NCI-H1092 (cell line): ENCODE results near the gene FTCD.
"Not testable (repeated sequence)": the region's sequence is repeated elsewhere in the genome, so short reads cannot be mapped to it uniquely, and the experiment has no call there.

ENCODE experiments used
- DNase-seq: peaks from one replicate; lab custom pipeline; 2025; lab: John Stamatoyannopoulos, UW

The FTCD gene

DNA sequence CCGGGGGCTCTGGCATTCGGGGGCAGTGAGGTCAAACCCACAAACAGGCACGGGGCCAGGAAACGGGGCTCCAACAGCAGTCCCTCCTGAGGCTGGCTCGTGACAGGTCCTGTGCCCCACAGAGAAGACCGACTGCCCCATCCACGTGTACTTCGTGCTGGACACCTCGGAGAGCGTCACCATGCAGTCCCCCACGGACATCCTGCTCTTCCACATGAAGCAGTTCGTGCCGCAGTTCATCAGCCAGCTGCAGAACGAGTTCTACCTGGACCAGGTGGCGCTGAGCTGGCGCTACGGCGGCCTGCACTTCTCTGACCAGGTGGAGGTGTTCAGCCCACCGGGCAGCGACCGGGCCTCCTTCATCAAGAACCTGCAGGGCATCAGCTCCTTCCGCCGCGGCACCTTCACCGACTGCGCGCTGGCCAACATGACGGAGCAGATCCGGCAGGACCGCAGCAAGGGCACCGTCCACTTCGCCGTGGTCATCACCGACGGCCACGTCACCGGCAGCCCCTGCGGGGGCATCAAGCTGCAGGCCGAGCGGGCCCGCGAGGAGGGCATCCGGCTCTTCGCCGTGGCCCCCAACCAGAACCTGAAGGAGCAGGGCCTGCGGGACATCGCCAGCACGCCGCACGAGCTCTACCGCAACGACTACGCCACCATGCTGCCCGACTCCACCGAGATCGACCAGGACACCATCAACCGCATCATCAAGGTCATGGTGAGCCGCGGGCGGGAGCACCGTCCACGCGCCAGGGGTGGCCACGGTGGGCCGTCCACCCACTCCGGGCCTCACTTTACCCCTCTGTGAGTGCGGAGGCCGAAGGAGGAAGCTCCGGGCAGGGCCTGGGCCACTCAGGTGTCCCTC is 43.3 kb downstream of the FTCD start:
- DNase-seq, result no peak

DNA sequence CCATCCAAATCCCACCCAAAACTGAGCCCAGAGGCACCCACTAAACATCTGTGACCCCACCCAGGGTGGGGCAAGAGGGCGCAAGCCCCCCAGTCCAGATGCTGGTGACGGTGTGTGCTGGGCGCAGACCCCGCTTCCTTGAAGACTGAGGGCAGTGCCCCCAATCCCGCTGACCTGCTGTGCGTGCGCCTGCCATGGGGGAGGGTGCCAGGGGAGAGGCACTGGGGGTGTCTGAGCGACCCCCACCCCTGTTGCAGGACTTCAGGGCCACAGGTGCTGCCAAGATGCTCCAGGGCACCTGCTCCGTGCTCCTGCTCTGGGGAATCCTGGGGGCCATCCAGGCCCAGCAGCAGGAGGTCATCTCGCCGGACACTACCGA is 44.2 kb downstream of the FTCD start:
- DNase-seq, result no peak

DNA sequence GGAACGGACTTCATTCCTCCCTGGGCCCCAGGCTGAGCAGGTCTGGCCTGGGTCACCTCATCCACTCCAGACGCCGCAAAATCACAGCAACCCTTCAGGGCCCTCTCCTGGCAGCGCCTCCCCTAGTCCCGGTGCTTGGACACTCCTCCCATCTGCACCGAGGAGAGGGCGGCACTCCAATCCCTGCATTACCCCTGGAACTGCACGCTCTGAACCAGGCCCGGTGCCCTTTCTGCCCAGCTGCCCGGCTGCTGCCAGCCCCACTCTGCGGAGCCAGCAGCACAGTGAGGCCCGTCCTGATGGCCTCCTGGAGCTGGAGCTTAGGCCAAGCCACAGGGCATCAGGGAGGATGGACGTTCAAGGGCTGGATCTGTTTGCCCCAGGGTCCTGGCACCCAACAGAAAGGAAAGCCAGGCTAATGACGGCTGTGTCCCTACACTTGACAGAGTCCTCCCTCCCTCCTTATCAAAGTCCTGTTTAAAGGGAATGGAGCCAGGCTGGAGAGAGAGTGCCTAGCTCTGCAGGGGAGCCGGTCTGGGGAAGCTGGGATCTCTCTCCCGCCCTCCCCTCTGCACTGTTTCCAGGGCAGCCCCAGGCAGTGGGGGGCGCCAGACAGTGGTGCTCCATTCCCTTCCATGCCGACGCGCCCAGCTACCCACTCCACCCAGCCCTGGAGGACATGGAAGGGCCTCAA is 44.7 kb downstream of the FTCD start:
- DNase-seq, result no peak

DNA sequence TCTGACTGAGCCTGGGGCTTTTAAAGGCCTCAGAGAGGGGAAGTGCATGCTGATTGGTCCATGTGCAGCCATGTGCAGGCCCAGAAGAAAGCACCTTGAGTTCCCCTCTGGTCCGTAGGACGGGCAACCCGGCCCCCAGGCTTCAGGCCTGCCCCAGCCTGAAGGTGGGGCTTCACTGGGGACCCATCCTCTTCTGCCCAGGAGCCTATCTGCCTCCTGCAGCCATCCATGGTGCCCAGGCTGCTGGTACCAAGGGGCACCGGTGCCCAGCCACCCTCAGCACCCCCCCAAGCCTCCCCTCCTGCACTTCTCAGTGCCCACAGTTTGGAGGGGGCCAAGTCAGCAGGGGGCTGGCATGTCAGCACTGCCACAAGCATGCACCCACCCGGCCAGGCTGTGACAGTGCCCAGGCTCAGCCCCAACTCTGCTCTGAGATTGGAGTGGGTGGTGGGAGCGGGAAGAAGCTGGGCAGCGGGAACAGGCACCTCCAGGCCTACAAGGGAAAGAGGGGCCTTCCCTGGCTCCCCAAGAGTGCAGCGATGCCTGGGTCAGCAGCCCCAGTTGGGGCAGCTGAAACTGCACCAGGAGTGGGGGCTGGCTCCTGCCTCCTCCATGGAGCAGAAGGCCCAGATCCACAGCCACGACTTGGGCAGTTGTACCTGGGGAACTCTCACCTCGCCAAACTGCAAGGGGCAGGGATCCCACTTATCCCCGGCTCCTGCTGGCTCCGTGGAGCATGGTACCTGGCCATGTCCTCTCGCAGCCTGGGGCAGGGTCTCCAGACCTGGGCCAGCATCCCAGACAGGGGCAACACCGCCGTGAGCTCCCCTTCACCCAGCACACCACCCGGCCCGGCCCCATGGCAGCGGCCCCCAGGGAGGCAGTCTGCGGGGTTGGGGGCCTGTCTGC is 45.8 kb downstream of the FTCD start:
- DNase-seq, result no peak

DNA sequence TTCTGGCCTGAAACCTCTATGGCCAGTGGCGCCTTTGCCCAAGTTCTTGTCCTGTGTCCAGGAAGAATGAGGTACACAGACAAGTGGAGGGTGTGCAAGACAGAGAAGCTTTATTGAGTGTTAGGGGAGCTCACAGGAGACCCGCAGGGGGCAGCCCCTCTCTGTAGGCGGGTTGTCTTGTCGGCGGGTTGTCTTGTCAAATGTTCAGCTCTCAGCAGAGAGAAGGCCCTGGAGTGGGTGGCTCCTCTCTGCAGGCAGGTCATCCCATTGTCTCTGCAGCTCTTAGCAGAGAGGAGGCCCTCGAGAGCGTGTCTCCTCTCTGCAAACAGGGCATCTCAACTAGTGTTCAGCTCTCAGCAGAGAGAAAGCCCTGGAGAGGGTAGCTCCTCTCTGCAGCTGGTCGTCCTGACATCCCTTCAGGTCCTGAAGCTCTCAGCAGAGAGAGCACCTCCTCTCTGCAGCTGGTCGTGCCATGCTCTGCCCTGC is 46.5 kb downstream of the FTCD start:
- DNase-seq, result no peak

GRCh38 chr21:46107376-46107775 is 48.0 kb downstream of the FTCD start:
- not testable (repeated sequence) for DNase-seq

DNA sequence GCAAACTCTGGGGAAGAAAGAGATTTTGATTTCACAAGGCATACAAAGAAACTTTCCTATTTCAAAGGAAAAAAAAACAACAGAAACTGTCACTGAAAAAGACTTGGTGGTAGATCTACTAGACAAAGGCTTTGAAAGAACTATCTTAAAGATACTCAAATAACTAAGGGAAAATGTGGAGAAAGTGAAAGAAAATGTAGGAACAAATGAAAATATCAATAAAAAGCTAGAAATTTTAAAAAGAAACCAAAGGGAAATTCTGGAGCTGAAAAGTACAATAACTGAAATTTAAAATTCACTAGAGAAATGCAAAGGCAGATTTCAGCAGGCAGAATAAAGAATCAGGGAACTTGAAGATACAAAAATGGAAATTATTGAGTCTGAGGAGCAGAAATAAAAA is 51.3 kb downstream of the FTCD start:
- no peak for DNase-seq

- no peak for DNase-seq
Observed at GRCh38 chr21:46100906-46101305, 54.5 kb downstream of the FTCD start.

GRCh38 chr21:46100426-46100825 is 55.0 kb downstream of the FTCD start:
- no peak for DNase-seq

- DNase-seq, result no peak
Observed at GRCh38 chr21:46100020-46100419, 55.4 kb downstream of the FTCD start.

GRCh38 chr21:46099476-46099875 is 55.9 kb downstream of the FTCD start:
- no peak for DNase-seq

DNA sequence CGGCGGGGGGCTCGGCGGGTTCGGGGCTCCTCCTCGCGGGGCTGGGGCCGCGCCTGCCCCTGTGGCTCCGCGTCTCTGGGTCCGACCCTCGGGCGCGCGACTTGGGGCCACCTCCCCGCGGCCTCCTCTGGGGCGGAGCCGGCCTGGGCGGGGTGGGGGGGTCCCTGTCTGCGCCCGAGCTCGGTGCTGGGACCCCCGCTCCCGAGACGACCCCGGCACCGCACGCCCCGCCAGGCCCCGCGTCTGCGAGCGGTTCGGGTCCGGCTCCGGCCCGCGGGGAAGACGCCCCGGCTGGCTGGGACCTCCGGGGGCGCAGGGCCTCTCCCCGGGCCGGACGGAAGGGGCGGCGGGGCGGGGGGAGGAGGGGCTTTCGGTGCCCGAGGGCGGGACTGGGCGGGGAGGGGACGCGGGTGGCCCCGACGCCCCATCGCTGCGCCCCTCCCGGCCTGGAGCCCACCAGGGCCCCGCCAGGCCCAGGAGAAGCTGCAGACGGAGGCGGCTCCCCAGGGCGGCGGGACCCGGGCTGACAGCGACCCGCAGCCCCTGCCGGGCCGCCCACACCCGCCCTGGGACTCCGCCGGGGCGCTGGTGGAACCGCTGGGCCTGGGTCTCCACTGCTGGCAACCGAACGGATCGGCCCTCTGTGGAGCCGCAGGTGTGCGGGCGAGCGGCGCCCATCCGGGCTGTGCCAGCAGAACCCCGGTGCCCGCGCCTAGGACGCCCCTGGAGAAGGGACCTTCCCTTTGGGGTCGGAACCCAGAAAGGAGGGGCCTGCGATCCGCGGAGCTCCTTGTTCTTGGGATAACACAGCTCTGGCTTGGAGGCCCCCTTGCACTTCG is 56.9 kb downstream of the FTCD start:
- DNase-seq, result no peak

DNA sequence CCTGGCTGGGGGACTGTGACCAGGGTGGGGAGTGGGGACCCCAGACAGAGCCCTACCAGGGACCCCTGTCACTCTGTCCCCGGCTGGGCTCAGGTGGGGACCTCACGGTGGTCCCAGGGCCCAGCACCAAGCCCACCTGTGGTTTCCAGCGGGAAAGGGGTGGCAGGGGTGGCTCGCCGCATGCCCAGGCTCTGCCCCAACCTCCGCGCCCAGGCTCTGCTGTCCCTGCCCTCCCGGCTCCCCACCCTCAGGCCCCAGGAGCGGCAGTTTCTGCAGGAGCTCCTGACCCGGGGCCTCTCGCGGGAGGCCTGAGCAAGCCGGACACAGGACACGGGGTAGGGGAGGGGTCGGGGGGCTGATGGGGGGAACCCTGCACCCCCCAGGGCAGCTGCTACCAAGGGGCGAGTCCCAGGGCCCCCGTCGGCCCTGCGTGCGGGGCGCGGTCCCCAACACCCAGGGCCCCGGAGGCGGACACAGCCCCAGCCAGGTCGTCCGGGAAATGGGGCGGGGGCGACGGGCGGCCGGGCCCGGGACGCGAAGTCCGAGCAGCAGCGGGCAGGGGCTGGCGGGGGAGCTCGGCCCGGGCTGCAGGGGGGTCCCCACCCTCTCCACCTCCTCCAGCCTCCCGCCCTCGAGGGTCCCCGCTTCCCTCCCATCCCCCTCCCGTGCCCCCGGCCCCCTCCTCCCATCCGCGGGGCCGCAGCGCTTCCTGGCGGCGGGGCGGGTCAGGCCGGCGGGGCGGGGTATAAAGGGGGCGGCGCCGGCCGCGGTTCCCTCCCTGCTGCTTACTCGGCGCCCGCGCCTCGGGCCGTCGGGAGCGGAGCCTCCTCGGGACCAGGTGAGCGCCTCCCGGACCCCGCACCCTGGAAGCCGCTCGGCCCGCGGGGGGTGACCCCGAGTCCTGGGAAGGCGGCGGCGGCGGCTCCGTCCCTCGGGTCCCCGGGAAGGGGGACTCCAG is 57.8 kb downstream of the FTCD start, which contains the start of gene COL6A2:
COL6A2 (plus strand) TSS at position 777 of the 958 bp plus-strand sequence.
- DNase-seq, result no peak

DNA sequence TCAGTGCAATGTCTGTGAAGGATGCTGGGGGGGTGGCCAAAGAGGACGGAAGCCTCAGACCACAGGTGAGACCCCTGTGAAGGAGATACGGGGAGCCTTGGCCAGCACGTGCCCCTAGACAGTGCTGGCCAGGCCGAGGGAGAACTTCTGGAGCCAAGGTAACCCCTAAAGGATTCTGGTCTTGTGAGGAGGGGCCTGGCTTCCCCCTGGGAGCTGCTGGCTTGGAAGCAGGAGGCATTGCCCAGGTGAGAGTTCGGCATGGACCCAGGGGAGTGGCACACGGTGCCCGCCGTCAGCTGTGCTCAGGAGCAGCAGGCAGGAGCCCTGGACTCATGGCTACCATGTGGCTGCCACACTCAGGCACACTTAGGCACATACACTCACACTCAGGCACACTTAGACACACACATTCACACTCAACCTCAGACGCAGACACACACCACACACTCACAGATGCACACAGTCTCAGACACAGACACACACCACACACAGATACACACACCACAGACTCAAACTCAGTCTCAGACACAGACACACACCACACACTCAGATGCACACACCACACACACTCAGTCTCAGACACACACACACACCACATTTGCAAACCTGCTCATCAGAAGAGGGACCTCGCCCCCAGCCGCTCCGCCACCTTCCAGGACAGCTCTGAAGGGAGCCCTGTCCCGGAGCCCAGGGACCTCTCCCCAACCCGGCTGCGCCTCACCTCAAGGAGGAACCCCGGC is 58.6 kb downstream of the FTCD start:
- DNase-seq, result no peak

DNA sequence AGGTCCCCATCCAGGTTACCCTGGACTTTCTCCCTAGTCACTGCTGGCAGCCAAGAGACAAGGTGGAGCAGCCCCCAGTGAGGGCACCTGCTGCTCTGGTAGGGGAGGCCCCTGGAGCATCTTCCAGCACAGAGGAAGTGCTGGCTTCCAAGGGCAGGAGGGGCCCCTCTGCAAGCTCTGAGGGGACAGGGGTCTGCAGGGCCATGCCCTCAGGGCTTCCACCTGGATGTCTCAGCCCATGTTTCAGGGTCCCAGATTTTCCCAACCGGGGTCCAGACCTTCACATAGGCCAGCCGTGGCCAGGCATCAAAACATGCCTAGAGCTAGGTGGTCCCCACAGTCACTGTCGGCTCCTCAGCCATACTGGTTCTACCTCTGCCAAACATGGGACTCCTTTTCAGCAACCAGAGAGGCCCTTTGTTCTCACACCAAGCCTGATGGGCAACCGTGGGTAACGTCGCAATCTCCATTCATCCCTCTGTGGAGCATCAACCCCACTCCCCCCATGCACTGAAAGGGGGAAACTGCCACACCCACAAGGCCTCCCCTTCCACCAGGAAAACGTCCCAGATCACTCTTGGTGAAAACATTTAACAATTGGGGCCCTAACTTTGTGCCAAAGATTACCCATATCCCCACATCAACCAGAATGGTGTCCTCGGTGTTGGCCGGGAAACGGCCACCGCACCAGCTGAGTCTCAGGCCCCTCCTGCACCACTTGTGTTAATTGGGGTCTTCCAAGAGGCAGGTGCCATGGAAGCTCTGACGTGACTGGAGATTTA is 59.4 kb downstream of the FTCD start:
- no peak for DNase-seq

DNA sequence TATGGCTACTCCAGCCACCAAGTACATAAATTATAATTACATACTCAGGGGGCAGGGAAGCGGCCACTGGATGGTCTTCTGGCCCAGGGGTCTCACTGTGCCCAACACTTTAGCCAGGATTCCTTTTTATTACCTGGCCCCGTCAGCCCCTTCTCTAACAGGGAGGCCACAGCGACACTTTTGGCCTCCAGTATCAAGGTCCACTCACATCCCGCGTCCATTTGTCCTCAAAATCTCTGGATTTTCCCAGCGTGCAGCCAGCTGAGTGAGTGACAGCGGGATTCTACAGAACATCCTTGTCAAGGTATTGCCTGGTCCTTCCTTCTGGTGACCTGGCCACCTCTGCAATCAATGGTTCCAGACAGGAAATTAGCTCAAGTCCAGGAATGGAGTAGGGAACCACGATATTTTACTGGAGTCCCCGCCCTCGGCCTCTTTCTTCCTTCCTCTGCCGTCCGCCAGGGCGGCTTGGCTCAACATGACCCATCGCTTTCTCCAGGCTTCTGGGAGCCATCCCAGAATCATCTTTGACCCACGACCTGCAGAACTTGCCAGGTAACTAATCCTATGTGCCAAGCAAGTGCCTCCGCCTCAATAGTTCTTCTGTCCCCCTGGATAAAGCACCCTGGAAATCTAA is 60.2 kb downstream of the FTCD start:
- no peak for DNase-seq

DNA sequence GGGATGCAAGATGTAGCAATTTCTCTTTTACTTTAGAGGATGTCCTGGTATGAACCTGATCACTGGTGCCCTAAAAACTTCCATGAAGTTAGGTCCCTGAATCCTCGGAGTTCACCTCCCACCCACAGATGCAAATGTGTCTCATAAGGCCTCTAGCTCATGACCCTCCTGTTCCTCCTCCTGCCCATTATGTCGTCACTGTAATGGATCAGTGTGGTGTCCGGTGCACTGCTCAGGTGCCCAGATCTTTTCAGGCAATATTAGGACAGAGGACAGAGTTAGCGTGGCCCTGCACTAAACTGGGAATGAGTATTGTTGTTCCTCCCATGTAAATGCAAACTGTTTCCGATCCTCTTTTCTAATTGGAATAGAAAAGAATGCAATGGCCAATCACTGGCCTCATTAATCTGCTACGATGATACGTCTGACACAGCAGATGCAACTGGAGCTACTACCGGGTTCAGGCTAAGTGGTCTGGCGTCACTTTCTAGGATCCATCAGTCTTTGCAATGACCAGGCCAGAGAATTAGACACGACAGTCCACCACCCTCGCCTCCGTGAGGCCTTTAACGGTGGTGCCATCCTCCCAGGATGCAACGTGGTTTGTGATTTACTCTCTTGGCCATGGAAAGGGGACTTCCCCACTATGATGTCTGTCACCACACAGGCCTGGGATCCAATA is 60.8 kb downstream of the FTCD start:
- no peak for DNase-seq
